Activated T-cell treated with anti-CD3 and anti-CD28 coated beads for 1 hour (primary cell): ENCODE data around the gene SVIP.

ENCODE experiments used
- DNase-seq: peaks from one replicate; pipeline ENCODE4 v3.0.0-alpha.2; 2020; ENCODE audit warnings: low read depth

Gene SVIP

DNA sequence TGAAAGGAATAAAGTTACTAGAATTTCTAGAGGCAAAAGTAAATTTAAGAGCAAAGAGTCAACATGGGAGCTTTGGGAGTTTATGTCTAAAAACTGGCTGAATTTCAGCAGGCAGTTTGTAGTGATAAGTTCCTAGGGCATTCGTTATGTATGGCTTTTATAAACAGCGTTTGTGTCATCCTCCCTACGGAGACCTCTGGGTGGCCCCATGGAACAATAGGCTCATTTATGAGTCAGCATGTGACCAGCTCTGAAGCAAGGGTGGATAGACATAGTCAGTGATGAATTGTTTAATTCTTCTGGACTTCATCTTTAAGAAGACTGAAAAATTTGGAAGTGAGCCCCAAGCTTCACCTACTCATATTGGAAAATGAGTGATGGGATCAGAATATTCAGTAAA, 37.1 kb downstream of the SVIP start:
- no peak for DNase-seq

DNA sequence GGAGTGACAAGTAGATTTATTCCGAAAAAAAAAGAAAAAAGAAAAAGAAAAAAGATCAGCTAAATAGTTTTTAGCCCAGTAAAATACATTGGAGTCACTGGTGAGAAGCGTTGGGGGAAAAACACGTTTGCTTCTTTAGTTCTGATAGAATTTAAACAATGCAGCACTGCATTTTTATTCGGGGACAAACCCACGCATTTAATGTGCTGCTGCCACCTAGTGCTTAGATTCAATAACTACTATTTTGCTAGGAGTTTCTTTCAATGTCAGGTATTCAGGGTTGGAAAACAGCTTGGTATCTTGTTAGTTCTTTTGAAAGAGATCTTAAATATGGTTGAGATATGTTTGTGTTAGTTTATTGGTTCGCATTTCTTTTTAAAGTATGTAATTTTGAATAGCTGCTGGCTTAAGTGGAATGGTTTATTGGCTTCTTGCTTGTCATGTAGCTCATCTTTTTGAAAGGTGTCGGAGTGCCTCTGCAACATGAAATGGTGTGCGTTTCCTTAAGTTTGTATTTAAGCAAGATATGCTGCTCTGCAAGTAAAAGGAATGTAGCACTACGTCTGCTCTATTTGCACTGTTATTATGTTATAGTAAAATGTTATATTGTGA, 41.9 kb downstream of the SVIP start:
- DNase-seq = peak; percentile 2

DNA sequence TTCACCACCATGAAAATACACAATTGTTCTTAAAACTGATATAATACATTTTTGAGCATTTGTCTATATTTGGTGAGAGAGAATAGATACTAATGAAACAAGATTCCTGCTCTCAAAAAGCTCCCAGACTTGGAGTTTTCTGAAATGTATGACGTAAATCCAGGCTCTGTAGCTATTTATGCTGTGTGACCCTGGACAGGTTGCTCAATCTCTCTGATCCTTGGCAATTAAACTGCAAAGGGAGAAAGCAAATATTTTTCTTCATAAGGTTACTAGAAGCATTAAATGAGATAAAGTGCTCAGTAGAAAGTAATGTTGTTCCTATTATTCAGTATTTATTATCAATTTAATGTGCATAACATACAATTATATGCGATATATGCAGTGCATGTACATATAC, 42.5 kb downstream of the SVIP start:
- no peak for DNase-seq

DNA sequence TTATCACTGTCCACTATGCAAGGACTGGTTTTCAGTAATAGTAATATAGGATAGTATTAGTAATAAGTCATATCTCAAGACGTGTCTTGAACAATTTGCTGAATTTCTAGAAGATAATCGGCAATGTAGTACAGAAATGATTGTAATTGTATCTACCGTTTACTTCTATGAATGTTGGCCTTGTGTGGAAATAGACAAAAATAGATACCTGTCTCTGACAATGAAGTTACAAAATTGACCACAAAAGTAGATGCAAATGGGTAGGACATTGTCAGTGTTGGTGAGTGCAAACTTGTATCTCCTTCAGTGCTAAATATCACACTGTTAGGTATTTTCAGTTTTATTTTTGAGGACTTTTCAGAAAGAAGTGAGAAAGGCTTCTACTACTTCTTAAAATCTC, 43.1 kb downstream of the SVIP start:
- DNase-seq = no peak

DNA sequence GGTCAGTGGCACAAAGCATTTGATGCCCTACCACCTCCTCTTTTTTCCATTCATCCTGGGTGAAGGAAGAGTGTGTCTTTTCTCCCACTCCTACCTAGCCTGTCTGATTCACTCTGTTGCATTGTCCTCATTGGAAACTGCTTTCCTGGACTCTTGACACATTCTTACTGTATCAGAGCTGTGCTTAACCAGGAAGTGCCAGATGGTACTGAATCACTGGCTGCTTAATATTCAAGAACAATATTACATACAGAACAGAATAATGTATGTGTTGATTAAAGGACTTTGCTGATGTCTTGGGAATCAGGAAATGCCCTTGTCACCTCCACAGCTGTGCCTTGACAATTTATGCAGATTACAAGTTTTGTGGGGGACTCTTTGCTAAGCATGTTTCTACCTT, 44.4 kb downstream of the SVIP start:
- DNase-seq = no peak

DNA sequence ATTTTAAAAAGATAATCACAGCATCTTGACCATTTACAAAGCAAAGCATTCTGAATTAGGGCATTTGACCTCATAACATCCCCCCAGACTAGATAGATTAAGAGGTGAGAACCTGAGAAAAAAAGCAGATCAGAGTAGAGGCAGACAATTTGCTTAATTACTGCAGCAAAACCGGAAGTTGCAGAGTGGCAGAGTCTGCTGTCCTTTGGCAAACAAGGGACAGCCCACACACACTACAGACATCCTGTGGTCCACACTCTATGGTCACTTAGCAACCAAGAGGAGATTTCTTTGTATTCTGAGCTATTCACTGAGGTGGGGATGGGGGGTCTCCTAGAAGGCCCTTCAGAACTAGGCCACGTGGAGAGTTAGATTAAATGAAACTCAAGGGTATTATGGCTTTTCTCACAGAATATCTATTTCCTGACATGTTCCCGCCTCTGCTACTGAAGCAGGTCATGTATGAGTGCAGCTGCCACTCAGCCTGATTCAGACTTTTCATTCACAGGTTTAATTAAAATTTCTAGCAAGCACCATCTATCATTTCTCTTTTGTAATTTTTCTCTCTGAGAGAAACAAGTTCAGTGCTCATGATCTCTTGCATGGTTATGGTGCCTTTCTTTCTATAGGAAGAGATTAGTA, 48.5 kb downstream of the SVIP start:
- no peak for DNase-seq

DNA sequence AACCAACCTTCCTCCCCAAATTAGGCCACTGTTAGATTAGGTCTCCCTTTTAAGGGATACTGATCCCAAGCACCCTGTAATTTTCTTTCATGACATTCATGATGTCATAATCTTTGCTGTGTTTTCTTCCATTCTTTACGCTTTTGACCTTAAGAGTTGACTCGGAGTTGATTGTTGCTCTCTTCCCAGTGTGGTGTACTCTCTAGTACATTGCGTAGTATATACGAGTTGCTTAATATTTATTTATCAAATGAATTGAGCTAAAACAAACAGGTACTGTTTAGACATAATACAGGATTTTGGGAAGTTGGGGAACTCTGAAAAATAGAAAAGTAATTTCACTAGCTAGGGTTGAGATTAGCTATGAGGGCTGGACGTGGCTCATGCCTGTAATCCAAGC, 49.8 kb downstream of the SVIP start:
- DNase-seq = no peak

DNA sequence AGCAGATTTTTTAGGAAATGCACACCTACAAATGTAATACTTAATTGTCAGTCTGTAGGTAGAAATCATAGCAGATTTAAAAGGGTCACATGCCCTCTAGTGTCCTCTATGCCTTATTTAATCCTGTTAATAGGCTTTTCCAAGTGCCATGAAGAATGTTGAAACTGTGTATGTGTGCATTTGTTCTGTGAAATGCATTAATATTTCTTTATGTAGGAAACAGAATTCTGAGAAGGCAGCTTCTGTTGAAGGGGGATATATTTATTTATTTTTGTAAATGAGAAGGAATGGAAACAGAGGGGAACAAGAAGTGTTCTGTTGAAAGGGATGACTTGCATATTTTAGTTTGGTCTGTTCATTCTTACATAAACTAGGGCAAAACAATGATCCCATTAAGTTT, 51.0 kb downstream of the SVIP start:
- DNase-seq = no peak

DNA sequence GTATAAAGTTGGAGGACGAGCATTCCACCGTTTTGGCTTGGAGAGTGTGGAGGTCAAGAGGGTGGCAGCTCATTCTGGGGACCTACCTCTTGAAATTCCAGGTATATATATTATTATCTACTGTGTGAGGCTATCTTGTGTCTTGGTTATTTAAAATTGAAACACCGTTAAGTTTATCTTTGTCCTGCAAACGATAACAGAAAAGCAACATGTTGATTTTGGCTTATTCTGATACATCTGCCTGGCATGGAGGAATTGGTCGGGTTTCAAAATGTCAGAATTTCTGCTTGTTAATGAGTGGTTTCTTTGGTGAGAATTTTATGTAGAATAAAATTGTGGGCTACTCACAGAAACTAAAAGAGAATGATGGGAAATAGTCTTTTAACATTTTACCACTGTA, 54.4 kb downstream of the SVIP start:
- DNase-seq = no peak

DNA sequence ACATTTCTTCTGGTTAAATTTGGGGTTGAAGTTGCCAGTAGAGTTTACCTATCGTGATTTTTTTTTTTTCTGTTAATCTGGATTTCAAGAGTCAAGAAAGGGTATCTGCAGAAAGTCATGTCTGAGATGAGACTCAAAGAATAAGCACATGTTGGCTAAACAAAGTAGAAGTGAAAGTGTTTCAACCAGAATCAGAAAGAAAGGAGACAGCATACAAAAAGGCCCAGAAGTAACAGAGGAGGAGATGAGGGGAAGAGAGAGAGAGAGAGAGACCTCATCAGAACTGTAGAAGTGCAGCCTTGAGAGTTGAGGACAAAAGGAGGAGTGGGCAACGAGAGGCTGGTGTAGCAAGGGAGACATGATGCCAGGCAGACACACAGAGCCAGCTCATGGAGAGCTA, 54.9 kb downstream of the SVIP start:
- no peak for DNase-seq

DNA sequence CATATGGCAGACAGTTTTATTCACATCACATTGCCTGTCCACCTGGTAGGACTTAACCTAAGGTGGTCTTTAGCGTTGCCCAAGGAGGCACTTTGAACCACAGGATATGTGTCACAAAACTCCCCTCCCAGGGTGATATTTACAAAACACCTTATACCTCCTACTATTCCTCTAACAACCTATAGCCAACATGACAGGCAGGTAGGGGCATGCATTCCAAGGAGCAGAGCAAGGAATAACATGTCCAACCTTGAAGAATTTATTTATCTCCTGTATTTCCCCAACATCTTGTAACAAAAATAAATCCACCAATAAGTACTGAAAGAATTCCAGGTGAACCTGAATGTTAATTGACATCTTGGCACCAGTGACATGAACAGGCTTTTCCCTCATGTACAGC, 60.5 kb downstream of the SVIP start:
- DNase-seq = no peak
